ENCODE data around the gene SPDEF.

GRCh38 chr6:34546551-34547321 is 9.4 kb downstream of the SPDEF start:
- TF ChIP-seq CTCF (IDR thresholded peaks at IDR 0.05) (no peak), POLR2A (IDR thresholded peaks at IDR 0.05) (no peak), POLR2AphosphoS5 (IDR thresholded peaks at IDR 0.05) (no peak)

Measured in suprapubic skin (tissue), 4 donors.